Erythroblast (primary cell): Measurements from ENCODE around the gene CCDC86.

ENCODE experiments used
- GATA1 ChIP-seq: IDR thresholded peaks from 2 replicates; pipeline ENCODE4 v1.6.1; 2011; ENCODE audit warnings: low read depth, mild to moderate bottlenecking, control low read depth, low read length, moderate library complexity
- POLR2A ChIP-seq: IDR thresholded peaks from 2 replicates; pipeline ENCODE4 v1.6.1; 2011; ENCODE audit warnings: mild to moderate bottlenecking, low read length

- TF ChIP-seq GATA1 (no peak), POLR2A (no peak)
These were observed 43.9 kb upstream of the CCDC86 start for GRCh38 chr11:60797846-60798630.
